Mesenchymal stem cell (in vitro differentiated cells and primary cell): ENCODE results near the gene TEKT4.

ENCODE experiments used
- DNase-seq: peaks from one replicate; pipeline ENCODE4 v3.0.0-alpha.2; 2013
- H2AFZ ChIP-seq: one replicate; pipeline ENCODE4 v1.6.1; 2013; ENCODE audit warnings: low read depth, mild to moderate bottlenecking, control low read depth, inconsistent platforms, low read length, moderate library complexity
- H2AK5ac ChIP-seq: 2 replicates; pipeline ENCODE4 v1.6.1; 2013; ENCODE audit warnings: low read length, moderate library complexity, mild to moderate bottlenecking, inconsistent platforms; ENCODE audit not compliant: severe bottlenecking
- H2BK120ac ChIP-seq: one replicate; pipeline ENCODE4 v1.6.1; 2013; ENCODE audit warnings: low read depth, mild to moderate bottlenecking, inconsistent platforms, low read length, moderate library complexity
- H2BK12ac ChIP-seq, 2 experiments: one replicate each; pipeline ENCODE4 v1.6.1; 2013; ENCODE audit warnings: inconsistent platforms in 2 of 2, low read length in 2 of 2, mild to moderate bottlenecking in 2 of 2, moderate library complexity in 2 of 2, control low read depth in 1 of 2
- H2BK15ac ChIP-seq: one replicate; pipeline ENCODE4 v1.6.1; 2013; ENCODE audit warnings: mild to moderate bottlenecking, low read depth, inconsistent platforms; ENCODE audit not compliant: poor library complexity, severe bottlenecking
- H2BK5ac ChIP-seq: 2 replicates; pipeline ENCODE4 v1.6.1; 2013; ENCODE audit warnings: low read depth, mild to moderate bottlenecking, low read length, control low read depth, inconsistent platforms; ENCODE audit not compliant: poor library complexity, severe bottlenecking
- H3K14ac ChIP-seq, 2 experiments: one replicate each; pipeline ENCODE4 v1.6.1; 2013; ENCODE audit warnings: inconsistent platforms in 2 of 2, low read length in 2 of 2, control low read depth in 1 of 2, mild to moderate bottlenecking in 1 of 2, moderate library complexity in 1 of 2
- H3K18ac ChIP-seq, 2 experiments: one replicate each; pipeline ENCODE4 v1.6.1; 2013; ENCODE audit warnings: inconsistent platforms in 2 of 2, low read length in 2 of 2, control low read depth in 1 of 2, low read depth in 1 of 2, mild to moderate bottlenecking in 1 of 2
- H3K23ac ChIP-seq, 2 experiments: one replicate each; pipeline ENCODE4 v1.6.1; 2013; ENCODE audit warnings: inconsistent platforms in 2 of 2, low read length in 2 of 2, mild to moderate bottlenecking in 2 of 2, moderate library complexity in 2 of 2, control low read depth in 1 of 2
- H3K27ac ChIP-seq: 2 replicates; pipeline ENCODE4 v1.5.1; 2013; ENCODE audit warnings: mild to moderate bottlenecking, moderate library complexity, low read length, control low read depth, inconsistent platforms; ENCODE audit not compliant: poor library complexity, severe bottlenecking
- H3K27me3 ChIP-seq, 2 experiments: 2 replicates each; pipeline versions ENCODE4 v1.6.1 to v1.7.0; 2013; ENCODE audit warnings: low read length in 2 of 2, mild to moderate bottlenecking in 2 of 2, moderate library complexity in 2 of 2, control low read depth in 1 of 2, inconsistent platforms in 1 of 2; ENCODE audit not compliant: control insufficient read depth in 1 of 2, insufficient read depth in 1 of 2
- H3K36me3 ChIP-seq, 2 experiments: 2 replicates each; pipeline versions ENCODE4 v1.6.1 to v1.7.0; 2013; ENCODE audit warnings: low read length in 2 of 2, control low read depth in 1 of 2, inconsistent platforms in 1 of 2, low read depth in 1 of 2, mild to moderate bottlenecking in 1 of 2; ENCODE audit not compliant: insufficient read depth in 2 of 2, control insufficient read depth in 1 of 2
- H3K4ac ChIP-seq, 2 experiments: one replicate each; pipeline ENCODE4 v1.6.1; 2013; ENCODE audit warnings: inconsistent platforms in 2 of 2, low read length in 2 of 2, mild to moderate bottlenecking in 2 of 2, moderate library complexity in 2 of 2, control low read depth in 1 of 2, low read depth in 1 of 2
- H3K4me1 ChIP-seq: 2 replicates; pipeline ENCODE4 v1.6.1; 2013; ENCODE audit warnings: low read depth, low read length, control low read depth; ENCODE audit not compliant: control insufficient read depth, insufficient read depth
- H3K4me2 ChIP-seq: 2 replicates; pipeline ENCODE4 v1.6.1; 2013; ENCODE audit warnings: low read length, mild to moderate bottlenecking, inconsistent platforms; ENCODE audit not compliant: poor library complexity, severe bottlenecking
- H3K4me3 ChIP-seq, 2 experiments: 2 replicates each; pipeline versions ENCODE4 v1.5.1 to v1.7.0; 2013; ENCODE audit warnings: low read length in 2 of 2, mild to moderate bottlenecking in 2 of 2, control low read depth in 1 of 2, low read depth in 1 of 2; ENCODE audit not compliant: insufficient read depth in 1 of 2
- H3K79me1 ChIP-seq: replicated peaks from 2 replicates; pipeline ENCODE4 v1.6.1; 2013; ENCODE audit warnings: mild to moderate bottlenecking, control low read depth, low read length, inconsistent platforms; ENCODE audit not compliant: poor library complexity, severe bottlenecking
- H3K9ac ChIP-seq: 2 replicates; pipeline ENCODE4 v1.7.0; 2013; ENCODE audit warnings: mild to moderate bottlenecking, low read length, moderate library complexity
- H3K9me3 ChIP-seq: 2 replicates; pipeline ENCODE4 v1.7.0; 2013; ENCODE audit warnings: mild to moderate bottlenecking, low read length; ENCODE audit not compliant: control insufficient read depth
- H4K8ac ChIP-seq: one replicate; pipeline ENCODE4 v1.6.1; 2013; ENCODE audit warnings: inconsistent platforms, mild to moderate bottlenecking, low read length, moderate library complexity
- H4K91ac ChIP-seq: one replicate; pipeline ENCODE4 v1.6.1; 2013; ENCODE audit warnings: mild to moderate bottlenecking, low read length, inconsistent platforms
- WGBS: methylation state at CpG from one replicate; pipeline ENCODE4 v1.1.7; 2013; ENCODE audit warnings: mixed read lengths; 5-methylcytosine and 5-hydroxymethylcytosine counted together

Gene TEKT4

GRCh38 chr2:94872676-94873361 lies 1.6 kb downstream of the TEKT4 start:
- no peak overlapping the region for H2BK12ac ChIP-seq
- WGBS, result 53% methylated on average over 12 of the region's 12 CpGs

GRCh38 chr2:94873362-94874276 lies 2.4 kb downstream of the TEKT4 start:
- no peak overlapping the region for H2BK5ac ChIP-seq
- no peak overlapping the region for H2BK12ac ChIP-seq
- no peaks in the 10 kb centered on the region for H3K79me1 ChIP-seq
- H3K14ac ChIP-seq, result no peak overlapping the region
- H3K4ac ChIP-seq, result no peak overlapping the region
- no peak overlapping the region for H2AFZ ChIP-seq
- H3K18ac ChIP-seq, result no peak overlapping the region
- no peak overlapping the region for H2BK15ac ChIP-seq
- no peak overlapping the region for H3K9ac ChIP-seq
- H3K36me3 ChIP-seq, result no peaks in the 10 kb centered on the region
- H4K8ac ChIP-seq, result no peak overlapping the region
- H3K4me2 ChIP-seq, result no peak overlapping the region
- H3K4me3 ChIP-seq, result no peak overlapping the region
- H3K9me3 ChIP-seq, result no peaks in the 10 kb centered on the region
- 84% methylated on average over 28 of the region's 28 CpGs for WGBS
- H3K27ac ChIP-seq, result no peak overlapping the region
- no peak overlapping the region for H3K23ac ChIP-seq
- no peak overlapping the region for H4K91ac ChIP-seq
- H3K27me3 ChIP-seq, result peaks cover 0 to 20% of the 10 kb centered on the region in 2 experiments
- DNase-seq, result no peak
- H2AK5ac ChIP-seq, result no peak overlapping the region
- no peak overlapping the region for H2BK120ac ChIP-seq
- H3K4me1 ChIP-seq, result no peaks in the 10 kb centered on the region

More at GRCh38 chr2:94872676-94873361, 1.6 kb downstream of the TEKT4 start:
- H4K91ac ChIP-seq, result no peak overlapping the region
- H2BK5ac ChIP-seq, result no peak overlapping the region
- H3K18ac ChIP-seq, result no peak overlapping the region
- H3K4me2 ChIP-seq, result no peak overlapping the region
- H3K4me3 ChIP-seq, result no peak overlapping the region
- no peaks in the 10 kb centered on the region for H3K36me3 ChIP-seq
- no peak overlapping the region for H2AK5ac ChIP-seq
- H4K8ac ChIP-seq, result no peak overlapping the region
- peaks cover 0 to 20% of the 10 kb centered on the region in 2 experiments for H3K27me3 ChIP-seq
- H3K23ac ChIP-seq, result no peak overlapping the region
- H2BK120ac ChIP-seq, result no peak overlapping the region
- no peak overlapping the region for H2AFZ ChIP-seq
- no peak overlapping the region for H3K9ac ChIP-seq
- H3K27ac ChIP-seq, result no peak overlapping the region
- H3K4ac ChIP-seq, result no peak overlapping the region
- no peaks in the 10 kb centered on the region for H3K9me3 ChIP-seq
- no peak for DNase-seq
- no peak overlapping the region for H3K14ac ChIP-seq
- no peak overlapping the region for H2BK15ac ChIP-seq
- H3K4me1 ChIP-seq, result no peaks in the 10 kb centered on the region
- H3K79me1 ChIP-seq, result no peaks in the 10 kb centered on the region

GRCh38 chr2:94874277-94874997 lies 3.2 kb downstream of the TEKT4 start:
- Histone ChIP-seq H3K27ac (no peak overlapping the region), H3K9me3 (no peaks in the 10 kb centered on the region), H3K27me3 (peaks cover 0 to 20% of the 10 kb centered on the region in 2 experiments), H2BK15ac (no peak overlapping the region), H3K14ac (no peak overlapping the region), H3K36me3 (no peaks in the 10 kb centered on the region), H4K91ac (no peak overlapping the region), H2AFZ (no peak overlapping the region), H2BK5ac (no peak overlapping the region), H3K4me2 (no peak overlapping the region), H3K79me1 (no peaks in the 10 kb centered on the region), H4K8ac (no peak overlapping the region), H3K4ac (no peak overlapping the region), H2BK120ac (no peak overlapping the region), H3K4me1 (no peaks in the 10 kb centered on the region), H2AK5ac (no peak overlapping the region), H3K4me3 (no peak overlapping the region), H2BK12ac (no peak overlapping the region), H3K18ac (no peak overlapping the region), H3K9ac (no peak overlapping the region), H3K23ac (no peak overlapping the region)
- 94% methylated on average over 52 of the region's 53 CpGs for WGBS
- DNase-seq, result no peak
